Stimulated activated CD8-positive, alpha-beta memory T cell treated with anti-CD3 and anti-CD28 coated beads, Interleukin-7, amount 100 ng/mL, for 24 hours (primary cell): Measurements from ENCODE around the gene PCBP3.
"Not testable (repeated sequence)": the region's sequence is repeated elsewhere in the genome, so short reads cannot be mapped to it uniquely, and the experiment has no call there.

ENCODE experiments used
- DNase-seq: peaks from one replicate; pipeline ENCODE4 v3.0.0-alpha.2; 2020; ENCODE audit warnings: low read depth

PCBP3 gene

GRCh38 chr21:45788198-45788597 lies 144.7 kb downstream of the PCBP3 start:
- DNase-seq, result no peak

GRCh38 chr21:45788637-45789506 lies 145.3 kb downstream of the PCBP3 start:
- DNase-seq, result no peak

GRCh38 chr21:45790427-45790826 lies 146.9 kb downstream of the PCBP3 start:
- no peak for DNase-seq

- DNase-seq, result no peak
Observed at GRCh38 chr21:45791562-45792418, 148.3 kb downstream of the PCBP3 start.

GRCh38 chr21:45792682-45793383 lies 149.3 kb downstream of the PCBP3 start:
- no peak for DNase-seq

- DNase-seq, result no peak
Observed at GRCh38 chr21:45794027-45794426, 150.5 kb downstream of the PCBP3 start.

- DNase-seq, result no peak
Observed at GRCh38 chr21:45796003-45796402, 152.5 kb downstream of the PCBP3 start.

GRCh38 chr21:45797338-45797737 lies 153.8 kb downstream of the PCBP3 start:
- no peak for DNase-seq

- no peak for DNase-seq
Observed at GRCh38 chr21:45799765-45800338, 156.3 kb downstream of the PCBP3 start.

- no peak for DNase-seq
Observed at GRCh38 chr21:45800339-45801080, 157.0 kb downstream of the PCBP3 start.

- DNase-seq, result no peak
Observed at GRCh38 chr21:45801129-45801964, 157.8 kb downstream of the PCBP3 start.

GRCh38 chr21:45801989-45802388 lies 158.5 kb downstream of the PCBP3 start:
- DNase-seq, result no peak

GRCh38 chr21:45802425-45802824 lies 158.9 kb downstream of the PCBP3 start:
- DNase-seq, result no peak

- DNase-seq, result no peak
Observed at GRCh38 chr21:45802956-45803617, 159.6 kb downstream of the PCBP3 start.

GRCh38 chr21:45803618-45804340 lies 160.3 kb downstream of the PCBP3 start:
- DNase-seq, result no peak

GRCh38 chr21:45804809-45805313 lies 161.3 kb downstream of the PCBP3 start:
- DNase-seq, result no peak

GRCh38 chr21:45805321-45805720 lies 161.8 kb downstream of the PCBP3 start:
- DNase-seq, result no peak

GRCh38 chr21:45806042-45806441 lies 162.5 kb downstream of the PCBP3 start:
- no peak for DNase-seq

GRCh38 chr21:45808663-45809062 lies 165.1 kb downstream of the PCBP3 start:
- DNase-seq, result not testable (repeated sequence)
